GM15510 (cell line): ENCODE data around the gene NCLN.

Experiments used
- POLR2A ChIP-seq: IDR thresholded peaks from 3 replicates; pipeline ENCODE4 v1.6.1; 2011; ENCODE audit warnings: borderline replicate concordance; ENCODE audit not compliant: insufficient read length; ENCODE audit errors: extremely low read depth

Gene NCLN

DNA sequence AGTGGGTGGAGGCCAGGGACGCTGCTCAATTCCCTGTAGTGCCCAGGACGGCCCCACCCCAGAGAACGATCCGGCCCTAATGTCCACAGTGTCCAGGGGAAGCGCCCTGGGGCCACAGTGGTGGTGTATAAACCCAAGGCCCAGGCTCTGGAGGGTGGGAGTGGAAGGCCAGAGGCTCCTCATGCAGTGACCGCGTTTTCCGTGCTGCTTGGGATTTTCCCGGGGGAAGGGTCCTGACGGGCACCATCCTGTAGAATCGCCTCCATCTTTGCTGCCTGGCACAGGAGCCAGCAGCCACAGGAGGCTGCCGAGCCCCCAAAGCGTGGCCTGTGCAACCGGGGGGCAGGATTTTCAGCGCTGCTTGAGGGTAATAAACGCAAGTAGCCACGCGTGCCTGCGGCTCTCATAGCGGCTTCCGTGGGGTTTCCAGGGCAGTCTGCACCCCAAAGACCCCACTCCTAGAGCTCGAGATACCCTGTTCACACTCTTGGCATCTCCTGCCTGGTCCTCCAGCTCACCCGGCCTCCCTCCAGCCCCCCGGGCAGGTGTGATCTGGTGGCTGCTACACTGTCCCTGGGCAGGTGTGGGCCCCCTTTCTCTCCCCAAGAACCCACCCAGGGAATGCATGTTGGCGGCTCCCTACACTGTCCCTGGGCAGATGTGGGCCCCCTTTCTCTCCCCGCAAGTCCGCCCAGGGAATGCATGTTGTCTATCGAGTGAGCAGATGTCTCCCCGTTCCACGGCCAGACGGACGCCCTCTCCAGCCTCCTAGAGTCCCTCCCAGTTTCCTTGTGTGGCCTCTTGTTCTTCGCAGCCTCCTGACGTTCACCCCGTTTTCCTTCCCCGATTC lies 2.2 kb downstream of the NCLN start:
- TF ChIP-seq POLR2A, result no peak

DNA sequence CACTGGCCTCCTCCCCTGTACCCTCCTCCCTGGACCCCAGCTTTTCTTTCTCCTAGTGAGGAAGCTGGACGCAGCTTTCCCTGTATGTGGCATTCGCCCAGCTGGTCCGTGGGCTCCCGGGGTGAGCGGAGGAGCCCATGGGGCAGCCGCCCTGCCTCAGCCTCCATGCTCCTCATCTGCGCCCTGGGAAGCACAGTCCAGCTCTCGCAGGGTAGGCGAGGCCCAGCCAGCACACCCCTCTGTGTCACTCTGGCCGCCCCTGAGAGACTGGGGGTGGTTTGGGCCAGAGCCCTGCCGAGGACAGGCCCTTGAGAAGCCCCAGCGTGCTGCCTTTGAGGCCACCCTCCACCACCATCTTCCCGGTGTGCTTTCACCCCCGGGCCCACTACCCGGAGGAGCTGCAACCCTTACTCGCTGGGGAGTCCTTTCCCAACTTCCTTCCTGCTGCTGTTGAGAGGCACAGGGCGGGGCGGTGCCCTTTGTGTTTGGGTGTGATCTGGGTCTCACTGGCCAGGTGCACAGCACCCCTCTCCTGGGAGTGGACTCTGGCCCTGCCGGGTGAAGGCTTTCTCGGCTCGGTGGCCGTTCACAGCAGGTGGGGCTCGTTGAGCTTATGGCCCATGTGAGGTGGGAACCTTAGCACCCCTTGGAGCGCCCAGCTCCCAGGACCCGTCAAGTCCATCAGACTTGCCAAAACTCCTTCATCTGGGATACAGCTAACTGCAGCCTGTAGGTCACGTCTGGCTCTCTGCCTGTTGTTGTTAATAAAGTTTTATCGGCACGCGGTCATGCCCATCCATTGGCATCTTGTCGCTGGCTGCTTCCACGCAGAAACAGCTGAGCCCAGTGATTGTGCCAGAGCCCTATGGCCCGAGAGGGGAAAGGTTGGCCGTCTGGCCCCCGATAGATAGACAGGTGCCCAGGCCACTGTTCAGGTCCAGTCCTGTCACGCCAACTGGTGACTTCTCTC lies 3.2 kb downstream of the NCLN start:
- no peak for TF ChIP-seq POLR2A

DNA sequence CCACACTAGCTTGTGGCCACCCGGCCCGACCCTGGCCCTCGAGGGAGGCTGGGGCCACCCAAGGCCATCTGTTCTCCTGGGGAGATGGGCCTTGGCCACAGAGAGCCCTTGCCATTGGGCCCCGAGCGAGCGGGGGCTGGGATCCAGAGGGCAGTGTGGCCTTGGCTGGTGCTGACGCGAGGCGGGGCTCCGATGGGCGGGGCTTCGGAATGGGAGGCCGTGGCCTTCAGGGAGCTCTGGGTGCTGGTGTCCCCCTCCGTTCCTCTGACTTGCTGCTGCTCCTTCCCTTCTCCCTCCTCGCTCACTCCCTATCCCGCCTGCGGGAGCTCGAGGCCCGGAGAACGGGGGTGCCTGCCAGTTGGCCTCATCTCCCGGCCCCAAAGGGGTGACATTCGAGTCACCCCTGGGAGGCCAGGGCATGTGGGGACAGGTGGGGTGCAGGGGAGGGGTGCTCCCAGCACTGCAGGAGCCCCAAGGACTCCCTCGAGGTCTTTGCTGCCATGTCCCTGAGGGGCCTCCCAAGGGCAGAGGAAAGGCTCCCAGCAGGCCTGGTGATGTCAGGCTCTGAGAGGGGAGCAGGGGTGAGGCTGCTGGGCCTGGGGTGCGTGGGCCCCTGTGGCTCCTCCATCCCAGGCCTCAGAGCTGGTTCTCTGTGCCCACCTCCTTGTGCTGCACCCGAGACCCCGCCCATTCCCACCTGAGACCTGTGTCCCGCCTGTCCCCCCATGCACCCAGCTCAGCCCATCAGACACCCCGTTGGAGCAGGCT lies 4.2 kb downstream of the NCLN start:
- no peak for TF ChIP-seq POLR2A

DNA sequence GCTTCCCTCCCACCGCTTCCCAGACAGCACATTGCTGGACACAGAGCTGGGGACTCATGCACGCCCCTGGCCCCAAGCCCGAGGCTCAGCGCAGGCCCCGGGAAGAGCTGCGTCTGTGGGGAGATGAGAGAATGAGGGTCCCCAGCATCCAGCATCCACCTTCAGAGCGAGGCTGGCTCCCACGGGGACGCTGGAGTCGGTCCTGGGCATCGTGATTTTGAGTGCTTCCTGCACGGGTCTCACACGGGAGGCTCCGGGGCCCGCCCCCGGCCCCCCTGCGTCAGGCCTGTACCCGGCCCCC lies 4.7 kb downstream of the NCLN start:
- TF ChIP-seq POLR2A, result no peak

- TF ChIP-seq POLR2A, result no peak
These were observed 5.4 kb downstream of the NCLN start for GRCh38 chr19:3190921-3191805.

GRCh38 chr19:3192228-3192635 lies 6.5 kb downstream of the NCLN start:
- no peak for TF ChIP-seq POLR2A

DNA sequence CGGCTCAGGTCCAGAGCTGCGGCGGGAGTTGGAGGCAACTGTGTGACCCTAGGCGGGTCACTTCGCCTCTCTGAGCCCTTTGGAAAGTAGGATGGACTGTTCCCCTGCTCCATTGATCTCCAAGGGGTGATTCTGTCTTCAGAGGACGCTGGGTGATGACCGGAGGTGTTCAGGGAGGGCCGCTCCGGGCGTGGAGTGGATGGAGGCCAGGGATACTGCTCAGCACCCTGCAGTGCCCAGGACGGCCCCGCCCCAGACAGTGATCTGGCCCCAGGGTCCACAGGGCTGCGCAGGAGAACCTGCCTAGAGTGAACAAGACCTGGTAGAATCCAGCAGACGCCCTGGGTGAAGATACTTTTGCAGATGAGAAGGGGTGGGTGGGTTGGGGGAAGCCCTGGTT lies 7.0 kb downstream of the NCLN start:
- no peak for TF ChIP-seq POLR2A

DNA sequence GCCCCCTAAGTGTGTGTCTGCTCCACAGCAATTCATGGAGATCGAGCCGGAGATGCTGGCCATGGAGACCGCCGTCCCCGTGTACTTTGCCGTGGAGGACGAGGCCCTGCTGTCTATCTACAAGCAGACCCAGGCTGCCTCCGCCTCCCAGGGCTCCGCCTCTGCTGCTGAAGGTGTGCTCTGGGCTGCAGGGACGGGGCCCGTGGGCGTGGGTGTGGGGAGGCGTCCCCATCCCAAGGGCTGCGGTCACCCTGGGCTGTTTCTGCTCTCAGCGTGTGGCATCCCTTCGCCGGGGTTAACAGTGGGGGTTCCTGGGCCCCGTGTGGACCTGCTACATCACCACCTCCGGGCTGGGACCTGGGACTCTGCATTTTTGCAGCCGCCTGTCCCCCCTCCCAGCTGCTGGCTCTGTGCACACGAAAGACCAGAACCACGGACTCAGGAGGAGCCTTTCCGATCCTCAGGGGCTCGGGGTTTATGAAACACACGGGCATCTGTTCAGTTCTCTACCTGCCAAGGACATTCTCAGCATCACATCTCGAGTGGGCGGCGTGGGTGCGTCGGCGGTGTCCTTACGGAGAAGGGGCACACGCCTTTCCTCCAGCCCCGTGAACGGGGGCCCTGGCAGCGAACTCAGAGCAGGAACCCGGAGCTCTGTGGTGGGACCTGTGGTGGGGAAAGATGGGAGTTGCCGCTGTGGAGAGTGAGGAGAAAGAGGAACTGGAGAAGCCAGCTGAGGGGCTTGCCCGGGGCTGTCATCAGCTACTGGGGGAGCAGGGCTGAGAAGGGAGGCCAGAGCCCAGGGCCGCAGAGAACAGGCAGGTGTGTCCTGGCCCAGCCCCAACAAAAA lies 7.8 kb downstream of the NCLN start:
- TF ChIP-seq POLR2A, result no peak

DNA sequence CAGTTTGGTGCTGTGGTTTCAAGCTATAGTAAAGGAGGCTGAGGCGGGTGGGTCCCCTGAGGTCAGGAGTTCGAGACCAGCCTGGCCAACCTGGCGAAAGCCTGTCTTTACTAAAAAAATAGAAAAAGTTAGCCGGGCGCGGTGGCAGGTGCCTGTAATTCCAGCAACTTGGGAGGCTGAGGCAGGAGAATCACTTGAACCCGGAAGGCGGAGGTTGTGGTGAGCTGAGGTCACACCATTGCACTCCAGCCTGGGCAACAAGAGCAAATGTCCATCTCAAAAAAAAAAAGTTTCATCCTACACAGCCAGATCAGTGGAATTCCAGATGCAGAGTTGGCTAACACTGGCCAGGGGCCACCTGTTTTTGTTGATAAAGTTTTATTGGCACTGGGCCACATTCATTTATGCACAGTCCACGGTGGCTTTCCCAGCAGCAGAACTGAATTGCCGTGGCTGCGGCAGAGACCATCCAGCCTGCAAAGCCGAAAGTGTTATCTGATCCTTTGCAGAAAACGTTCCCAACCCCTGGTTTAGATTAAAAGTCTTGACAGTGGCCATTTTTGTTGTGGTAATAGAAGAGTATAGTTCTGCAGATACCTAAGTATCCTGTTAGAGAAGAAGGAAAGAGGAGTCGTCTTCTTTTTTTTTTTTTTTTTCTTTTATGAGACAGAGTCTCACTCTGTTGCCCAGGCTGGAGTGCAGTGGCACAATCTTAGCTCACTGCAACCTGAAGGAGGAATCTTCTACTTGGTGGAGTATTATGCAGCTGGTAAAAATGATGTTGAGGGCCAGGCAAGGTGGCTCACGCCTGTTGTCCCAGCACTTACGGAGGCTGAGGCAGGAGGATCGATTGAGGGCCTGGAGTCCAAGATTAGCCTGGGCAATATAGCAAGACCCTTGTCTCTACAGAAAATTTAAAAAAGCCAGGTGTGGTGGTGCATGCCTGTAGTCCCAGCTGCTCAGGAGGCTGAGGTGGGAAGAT lies 8.7 kb downstream of the NCLN start:
- no peak for TF ChIP-seq POLR2A

- TF ChIP-seq POLR2A, result no peak
These were observed 10.6 kb downstream of the NCLN start for GRCh38 chr19:3196064-3196932.

GRCh38 chr19:3196933-3197205 lies 11.1 kb downstream of the NCLN start:
- no peak for TF ChIP-seq POLR2A
